Ishikawa (cell line): ENCODE data around the gene SDK1.

ENCODE experiments used
- CEBPB ChIP-seq: IDR thresholded peaks from 2 replicates; pipeline ENCODE4 v1.6.1; 2012
- CREB1 ChIP-seq: IDR thresholded peaks from 2 replicates; pipeline ENCODE4 v1.6.1; 2012; ENCODE audit warnings: low read depth
- EGR1 ChIP-seq: IDR thresholded peaks from 2 replicates; pipeline ENCODE4 v1.6.1; 2012
- EP300 ChIP-seq: IDR thresholded peaks from 2 replicates; pipeline ENCODE4 v1.6.1; 2012; ENCODE audit warnings: borderline replicate concordance
- FOXM1 ChIP-seq: IDR thresholded peaks from 2 replicates; pipeline ENCODE4 v1.6.1; 2012; ENCODE audit warnings: low read depth, borderline replicate concordance
- MAX ChIP-seq: IDR thresholded peaks from 2 replicates; pipeline ENCODE4 v1.6.1; 2012
- NFIC ChIP-seq: IDR thresholded peaks from 2 replicates; pipeline ENCODE4 v1.6.1; 2012
- RAD21 ChIP-seq: IDR thresholded peaks from 2 replicates; pipeline ENCODE4 v1.6.1; 2012; ENCODE audit warnings: low read depth
- REST ChIP-seq: IDR thresholded peaks from 2 replicates; pipeline ENCODE4 v1.6.1; 2012; ENCODE audit warnings: low read depth, mild to moderate bottlenecking
- TAF1 ChIP-seq: IDR thresholded peaks from 2 replicates; pipeline ENCODE4 v1.6.1; 2012; ENCODE audit warnings: low read depth, mild to moderate bottlenecking
- TCF12 ChIP-seq: IDR thresholded peaks from 2 replicates; pipeline ENCODE4 v1.6.1; 2012; ENCODE audit warnings: low read depth
- TEAD4 ChIP-seq: IDR thresholded peaks from 2 replicates; pipeline ENCODE4 v1.6.1; 2012
- USF1 ChIP-seq: IDR thresholded peaks from 2 replicates; pipeline ENCODE4 v1.6.1; 2012
- YY1 ChIP-seq: IDR thresholded peaks from 2 replicates; pipeline ENCODE4 v1.6.1; 2012; ENCODE audit warnings: low read depth
- ZBTB7A ChIP-seq: IDR thresholded peaks from 2 replicates; pipeline ENCODE4 v1.6.1; 2012; ENCODE audit warnings: low read depth

The SDK1 gene

GRCh38 chr7:4215176-4215720, 914.2 kb downstream of the SDK1 start:
- TF ChIP-seq CREB1: no peak
- no peak for TF ChIP-seq USF1
- TF ChIP-seq RAD21: no peak
- no peak for TF ChIP-seq TCF12
- TF ChIP-seq CEBPB: no peak
- no peak for TF ChIP-seq ZBTB7A
- TF ChIP-seq YY1: no peak
- no peak for TF ChIP-seq EGR1
- no peak for TF ChIP-seq MAX
- TF ChIP-seq TEAD4: no peak
- TF ChIP-seq REST: no peak

- no peak for TF ChIP-seq TCF12
- TF ChIP-seq CREB1: no peak
- no peak for TF ChIP-seq REST
- no peak for TF ChIP-seq CEBPB
- TF ChIP-seq USF1: no peak
- TF ChIP-seq EP300: no peak
- no peak for TF ChIP-seq TAF1
- no peak for TF ChIP-seq EGR1
- TF ChIP-seq FOXM1: no peak
- TF ChIP-seq NFIC: no peak
- TF ChIP-seq TEAD4: no peak
- no peak for TF ChIP-seq ZBTB7A
- TF ChIP-seq MAX: no peak
- TF ChIP-seq YY1: no peak
- TF ChIP-seq RAD21: no peak
Observed at GRCh38 chr7:4216016-4216415, 915.0 kb downstream of the SDK1 start.

- TF ChIP-seq TAF1: no peak
Observed at GRCh38 chr7:4218481-4218880, 917.4 kb downstream of the SDK1 start.

GRCh38 chr7:4220011-4220410, 919.0 kb downstream of the SDK1 start:
- no peak for TF ChIP-seq MAX
- no peak for TF ChIP-seq TCF12
- TF ChIP-seq TAF1: no peak
- no peak for TF ChIP-seq TEAD4
- TF ChIP-seq EGR1: no peak
- no peak for TF ChIP-seq REST
- TF ChIP-seq EP300: no peak

GRCh38 chr7:4221043-4221442, 920.0 kb downstream of the SDK1 start:
- TF ChIP-seq CREB1 (no peak), CEBPB (no peak), EP300 (no peak), USF1 (no peak), NFIC (no peak), TCF12 (no peak), REST (no peak), TEAD4 (no peak), EGR1 (no peak), ZBTB7A (no peak), FOXM1 (no peak), TAF1 (no peak), MAX (no peak), YY1 (no peak), RAD21 (no peak)
